GM18526 (cell line): ENCODE results near the gene SPI1.

Experiments
- POLR2A ChIP-seq: IDR thresholded peaks from 3 replicates; pipeline ENCODE4 v1.6.1; 2011; ENCODE audit not compliant: insufficient read length; ENCODE audit errors: extremely low read depth

Gene SPI1

DNA sequence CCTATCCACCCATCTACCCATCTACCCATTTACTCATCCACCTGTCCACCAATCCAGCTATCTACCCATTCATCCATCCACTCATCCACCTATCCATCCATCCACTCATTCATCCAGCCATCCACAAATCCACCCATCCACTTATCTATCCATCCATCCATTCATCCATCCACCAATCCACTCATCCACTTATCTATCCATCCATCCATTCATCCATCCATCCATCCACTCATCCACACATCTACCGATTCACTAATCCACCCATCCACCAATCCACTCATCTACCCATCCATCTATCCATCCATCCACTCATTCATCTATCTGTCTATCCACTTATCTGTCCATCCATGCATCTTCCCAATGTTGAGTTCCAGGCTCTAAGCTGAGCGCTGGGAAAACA is 1.7 kb upstream of the SPI1 start:
- TF ChIP-seq POLR2A = no peak

DNA sequence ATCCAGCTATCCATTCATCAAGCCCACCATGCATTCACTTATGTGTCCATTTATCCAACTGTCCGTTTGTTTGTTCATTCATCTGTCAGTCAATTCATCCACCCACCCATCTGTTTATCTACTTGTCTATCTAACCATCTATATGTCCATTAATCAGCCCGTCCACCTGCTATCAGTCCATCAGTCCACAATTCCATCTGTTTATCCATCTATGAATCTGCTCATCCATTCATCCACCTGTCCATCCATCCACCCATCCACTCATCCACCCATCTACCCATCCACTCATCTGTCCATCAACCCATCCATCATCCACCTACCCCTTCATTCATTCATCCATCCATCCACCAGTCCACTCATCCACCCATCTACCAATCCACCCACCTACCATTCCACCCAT is 970 bp upstream of the SPI1 start:
- TF ChIP-seq POLR2A = no peak

DNA sequence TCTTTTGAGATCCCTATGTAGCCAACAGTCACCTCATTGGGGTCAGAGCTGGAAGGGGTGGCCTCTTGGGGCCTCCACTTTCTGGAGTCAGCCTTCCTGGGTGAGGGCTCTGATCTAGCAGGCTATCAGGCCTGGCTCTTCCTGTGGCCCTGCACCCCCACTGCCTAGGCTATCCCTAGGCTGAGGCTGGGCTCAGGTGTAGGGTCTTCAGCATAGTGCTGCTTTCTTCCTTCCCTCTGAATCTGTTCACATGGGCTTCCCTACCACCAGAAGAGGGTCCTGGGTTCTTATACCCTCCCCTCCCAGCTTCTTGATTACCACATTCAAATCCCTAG is 456 bp upstream of the SPI1 start:
- TF ChIP-seq POLR2A = no peak

DNA sequence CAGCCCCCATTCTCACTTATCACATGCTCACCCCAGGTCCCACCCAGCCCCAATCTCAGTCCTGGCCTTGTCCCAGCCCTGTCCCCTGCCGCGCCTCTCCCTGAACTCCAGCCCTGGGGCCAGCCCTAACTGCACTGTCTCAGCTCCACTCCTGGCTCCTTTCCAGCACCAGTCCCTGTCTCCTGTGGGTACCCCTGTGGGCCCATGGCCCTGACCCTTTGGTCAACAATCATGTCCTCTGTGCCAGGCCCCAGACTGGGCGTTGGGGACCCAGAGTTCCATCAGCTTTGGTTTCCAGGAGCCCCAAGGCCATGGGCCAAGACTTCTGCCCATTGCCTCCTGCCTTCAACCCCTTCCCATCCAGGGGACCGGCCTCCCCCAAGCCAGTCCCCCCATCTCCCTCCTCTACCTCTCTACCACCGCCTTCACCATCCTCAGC is 757 bp downstream of the SPI1 start:
- no peak for TF ChIP-seq POLR2A

DNA sequence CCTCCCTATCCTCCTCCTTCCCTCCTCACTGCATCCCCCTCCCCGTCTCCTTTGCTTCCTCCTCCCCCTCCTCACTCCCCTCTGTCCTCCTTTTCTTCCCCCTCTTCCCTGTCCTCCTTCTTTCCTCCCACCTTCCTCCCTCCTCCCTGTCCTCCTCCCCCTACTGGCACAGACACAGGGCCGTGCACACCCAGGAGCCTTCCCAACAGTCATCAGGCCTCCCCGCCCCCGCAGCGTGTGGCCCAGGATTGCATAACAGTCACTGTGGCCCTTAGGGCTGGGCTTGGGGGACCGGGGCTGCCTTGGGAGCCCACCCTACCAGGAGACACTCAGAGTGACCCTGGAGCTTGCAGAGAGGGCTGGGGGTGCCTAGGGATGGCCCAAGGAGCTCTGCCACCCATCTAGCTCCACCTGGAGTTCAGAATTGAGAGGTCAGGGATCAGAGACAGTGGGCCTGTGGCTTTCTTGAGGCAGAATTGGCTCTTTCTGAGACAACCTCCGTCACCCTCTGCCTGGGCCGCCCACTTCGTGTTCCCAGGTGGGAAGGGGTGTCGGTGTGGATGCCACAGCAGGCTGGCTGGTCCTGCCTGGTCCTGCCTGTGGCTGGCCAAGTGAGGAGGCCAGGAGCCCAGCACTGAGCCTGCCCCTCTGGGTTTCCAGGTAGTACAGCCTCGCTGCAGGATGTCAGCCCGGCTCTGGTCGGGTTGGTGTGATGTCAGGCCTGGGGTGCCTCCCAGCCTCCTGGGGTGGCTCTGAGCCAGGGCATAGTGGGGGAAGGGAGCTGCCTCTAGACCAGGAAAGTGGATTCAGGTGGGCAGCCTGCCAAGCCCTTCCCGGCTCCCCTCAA is 1.6 kb downstream of the SPI1 start:
- no peak for TF ChIP-seq POLR2A

DNA sequence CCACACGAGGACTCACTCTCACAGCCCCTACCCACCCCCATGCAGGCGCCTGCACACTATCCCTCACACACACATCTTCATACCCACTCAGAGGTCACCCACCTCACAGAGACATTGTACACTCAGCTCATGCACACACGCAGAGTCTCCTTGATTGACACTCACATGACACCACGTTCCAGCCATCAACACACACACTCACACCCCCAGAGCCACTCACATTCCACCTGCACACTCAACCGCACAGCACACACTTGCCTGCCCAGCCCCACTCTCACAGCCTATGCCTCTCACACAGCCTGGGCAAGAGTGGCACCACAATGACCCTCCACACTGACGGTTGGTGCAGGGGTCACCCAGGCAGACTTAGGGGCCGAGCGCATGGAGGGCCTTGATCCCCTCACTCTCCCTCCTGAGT is 2.2 kb downstream of the SPI1 start:
- TF ChIP-seq POLR2A = no peak

DNA sequence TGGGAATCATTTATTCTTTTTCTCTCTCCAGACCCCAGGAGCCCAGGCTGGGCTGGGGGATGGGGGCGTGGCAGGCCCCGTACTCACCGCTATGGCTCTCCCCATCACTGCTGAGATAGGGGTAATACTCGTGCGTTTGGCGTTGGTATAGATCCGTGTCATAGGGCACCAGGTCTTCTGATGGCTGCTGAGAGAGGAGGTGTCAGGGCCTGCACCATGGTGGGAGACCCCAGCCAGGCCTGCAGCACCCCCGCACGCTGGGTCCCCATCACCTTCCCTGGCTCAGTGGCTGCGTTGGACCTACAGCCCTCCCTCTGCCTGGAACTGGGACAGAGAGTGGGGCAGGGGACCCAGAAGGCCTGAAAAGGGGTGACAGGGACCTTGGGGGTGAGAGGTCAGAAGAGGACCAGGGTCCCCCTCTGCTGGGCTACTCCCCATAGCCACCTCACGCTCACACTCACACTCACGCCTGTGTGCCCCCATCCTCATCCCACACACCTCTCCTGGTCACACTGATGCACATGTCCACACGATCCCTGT is 2.7 kb downstream of the SPI1 start:
- no peak for TF ChIP-seq POLR2A

DNA sequence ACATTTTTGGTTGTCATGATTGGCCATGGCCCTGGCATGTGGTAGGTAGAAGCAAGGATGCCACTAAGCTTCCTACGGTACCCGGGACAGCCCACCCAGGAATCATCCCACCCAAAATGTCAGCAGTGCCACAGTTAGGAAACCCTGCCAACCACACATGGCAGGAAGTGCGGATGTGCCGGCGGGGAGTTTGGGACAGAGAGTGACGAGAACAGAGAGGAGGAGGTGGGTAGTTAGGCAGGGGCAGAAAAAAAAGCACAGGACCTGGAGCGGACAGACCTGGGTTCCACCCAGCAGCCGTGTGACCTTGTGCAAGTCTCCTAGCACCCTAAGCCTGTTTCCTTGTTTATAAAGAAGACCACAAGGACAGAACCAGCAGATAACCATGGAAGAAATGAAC is 3.3 kb downstream of the SPI1 start:
- TF ChIP-seq POLR2A = no peak

DNA sequence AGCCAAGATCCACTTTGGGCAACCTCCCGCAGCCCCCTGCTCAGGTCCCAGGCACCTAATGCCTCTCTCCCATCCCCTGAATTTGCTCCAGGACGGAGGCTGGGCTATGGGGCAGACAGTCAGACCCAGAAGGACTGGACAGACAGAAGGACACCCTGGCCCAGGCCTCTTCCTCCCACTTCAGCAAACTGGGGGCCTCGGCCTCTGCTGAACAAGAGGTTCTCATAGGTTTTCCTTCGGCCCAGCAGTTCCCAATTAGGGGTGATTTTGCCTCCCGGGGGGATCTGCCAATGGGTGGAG is 3.7 kb downstream of the SPI1 start:
- no peak for TF ChIP-seq POLR2A

DNA sequence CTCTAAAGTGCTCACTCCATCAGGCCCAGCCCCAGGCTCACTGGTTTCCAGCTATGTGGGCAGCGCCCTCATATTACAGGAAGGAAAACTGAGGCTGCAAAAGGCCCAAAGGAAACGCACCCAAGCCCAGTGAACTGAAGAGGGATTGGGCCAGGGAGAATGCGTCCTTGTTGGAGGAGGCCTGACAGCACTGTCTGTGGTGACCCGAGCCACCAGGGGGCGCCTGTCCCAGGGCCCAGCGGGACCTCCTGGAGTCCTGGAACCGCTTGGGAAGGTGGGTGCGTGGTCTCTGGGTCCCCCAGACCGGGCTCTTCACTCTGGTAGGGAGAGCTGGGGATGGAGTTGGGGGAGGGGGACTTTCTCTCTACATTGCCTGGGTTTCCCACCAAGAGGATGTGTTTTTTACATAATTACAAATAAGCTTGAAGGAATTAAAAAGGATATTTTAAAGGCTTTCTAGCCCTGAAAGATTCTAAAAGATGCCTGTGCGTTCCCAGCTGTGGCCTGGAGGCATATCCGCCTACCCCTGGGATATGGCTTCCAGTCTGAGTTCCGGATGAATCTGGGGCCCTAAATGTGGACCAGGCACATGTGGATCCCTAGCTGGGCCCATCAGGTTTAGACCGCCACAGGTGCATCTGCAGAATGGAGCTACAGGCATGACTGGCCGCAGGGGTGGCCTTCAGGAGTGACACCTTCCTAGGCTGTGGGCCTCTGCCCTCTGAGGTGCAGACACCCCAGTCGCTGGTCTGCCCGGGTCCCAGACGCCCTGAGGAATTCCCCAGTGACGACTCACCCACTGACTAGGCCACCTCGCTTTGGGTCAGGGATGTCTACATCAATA is 4.2 kb downstream of the SPI1 start:
- no peak for TF ChIP-seq POLR2A

DNA sequence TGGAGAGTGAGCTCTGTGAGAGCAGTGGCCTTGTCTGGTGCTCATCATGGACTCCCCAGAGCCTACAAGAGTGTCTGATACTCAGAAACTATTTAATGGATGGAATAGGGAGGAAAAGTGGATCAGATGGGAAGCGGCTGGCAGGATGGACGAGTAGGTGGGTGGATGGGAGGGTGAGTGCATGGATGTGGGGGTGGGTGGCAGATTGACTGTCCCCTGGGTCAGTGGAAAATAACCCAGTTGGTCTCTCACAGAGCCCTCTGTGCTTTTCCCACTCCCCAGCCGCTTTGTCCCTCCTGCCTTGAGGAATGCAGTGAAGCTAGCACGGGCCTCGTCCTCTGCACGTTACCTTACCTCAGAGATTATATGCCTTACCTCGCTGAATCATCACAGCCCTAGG is 5.9 kb downstream of the SPI1 start:
- no peak for TF ChIP-seq POLR2A

DNA sequence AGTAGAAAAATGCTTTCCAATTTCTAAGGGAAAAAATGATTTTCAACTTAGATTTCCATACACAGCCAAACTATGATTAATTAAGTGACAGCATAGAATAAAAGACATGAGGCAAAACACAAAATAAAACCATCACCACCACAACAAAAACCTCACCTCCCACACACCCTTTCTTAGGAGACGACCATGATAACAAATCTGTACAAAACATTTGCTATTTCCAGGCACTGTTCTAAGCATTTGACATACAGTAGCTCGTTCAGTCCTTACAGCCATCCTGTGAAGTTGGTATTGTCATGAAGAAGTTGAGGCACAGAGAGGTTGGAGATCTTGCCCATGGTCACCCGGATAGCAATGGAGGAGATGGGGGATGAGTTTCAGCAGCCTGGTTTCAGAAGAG is 8.7 kb downstream of the SPI1 start:
- no peak for TF ChIP-seq POLR2A

DNA sequence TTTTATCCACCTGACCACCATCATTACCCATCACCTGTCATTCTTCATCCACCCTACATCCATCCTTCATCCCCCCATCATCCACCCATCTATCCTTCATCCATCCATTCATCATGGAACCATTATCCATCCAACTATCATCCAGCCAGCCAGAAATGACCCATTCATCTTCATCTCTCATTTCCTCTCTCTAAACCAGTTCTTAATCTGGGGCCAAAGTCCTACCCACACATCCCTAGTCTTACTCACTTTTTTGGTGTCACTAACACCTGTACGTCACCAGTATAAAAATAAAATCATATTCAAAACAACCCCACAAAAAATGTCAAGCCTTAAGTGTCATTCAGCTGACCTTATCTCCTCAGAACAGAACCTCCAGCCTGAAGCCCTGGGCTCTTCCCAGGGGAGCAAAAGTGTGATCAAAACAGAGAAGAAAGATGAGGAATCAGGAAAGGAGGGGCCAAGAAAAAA is 12.3 kb downstream of the SPI1 start:
- TF ChIP-seq POLR2A = no peak

DNA sequence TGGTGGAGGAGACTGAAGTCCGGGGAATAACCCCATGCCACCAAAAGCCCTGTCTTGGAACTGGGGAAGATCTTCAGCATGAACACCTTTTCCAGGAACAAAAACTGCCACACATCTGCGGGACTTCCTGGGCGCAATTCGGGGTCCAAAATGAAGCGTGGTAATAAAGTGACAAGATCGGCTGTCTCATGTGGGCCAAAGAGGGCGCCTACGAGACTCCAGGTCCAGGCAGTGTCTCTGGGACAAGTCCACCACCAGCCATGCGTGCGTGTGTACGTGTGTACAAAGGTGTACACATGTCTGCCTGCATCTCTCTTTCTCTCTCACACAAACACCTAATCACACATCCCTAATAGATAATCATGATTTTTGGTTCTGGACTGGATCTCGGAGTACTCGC is 16.9 kb downstream of the SPI1 start:
- no peak for TF ChIP-seq POLR2A

DNA sequence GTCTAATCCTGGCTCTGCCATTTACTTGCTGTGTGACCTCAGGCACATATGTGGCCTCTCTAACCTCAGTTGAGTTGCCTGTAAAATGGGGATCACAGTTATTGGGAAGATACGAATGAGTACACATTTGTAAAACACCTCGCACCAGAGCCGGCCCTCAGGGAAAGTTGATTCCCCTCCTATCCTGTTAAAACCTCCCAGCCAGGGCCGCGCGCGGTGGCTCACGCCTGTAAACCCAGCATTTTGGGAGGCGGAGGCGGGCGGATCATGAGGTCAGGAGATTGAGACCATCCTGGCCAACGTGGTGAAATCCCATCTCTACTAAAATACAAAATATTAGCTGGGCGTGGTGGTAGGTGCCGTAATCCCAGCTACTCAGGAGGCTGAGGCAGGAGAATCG is 18.0 kb downstream of the SPI1 start:
- no peak for TF ChIP-seq POLR2A

DNA sequence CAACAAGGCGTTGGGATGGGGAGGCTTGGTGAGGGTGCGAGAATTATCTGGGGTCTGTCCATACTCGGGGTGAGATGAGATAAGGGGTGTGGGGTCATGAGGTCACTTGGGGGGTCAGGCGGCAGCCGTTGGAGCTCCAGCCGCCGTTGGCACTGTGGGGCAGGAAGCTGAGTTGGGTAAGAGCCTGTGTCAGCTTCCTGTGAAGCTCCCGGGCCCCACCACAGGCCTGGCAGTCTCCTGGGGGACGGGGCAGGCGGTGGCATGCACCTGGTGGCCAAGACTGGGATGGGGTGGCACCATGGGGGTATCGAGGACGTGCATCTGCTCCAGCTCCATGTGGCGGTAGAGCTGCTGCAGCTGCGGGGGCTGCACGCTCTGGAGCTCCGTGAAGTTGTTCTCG is 18.8 kb downstream of the SPI1 start:
- TF ChIP-seq POLR2A = no peak
